CD4-positive, alpha-beta T cell (primary cell): ENCODE data around the gene BMX. TPM values are rescaled to one million over a fixed set of nuclear protein-coding genes. Genes with fewer than 3 reads are reported as not detected.

Experiments used
- ATAC-seq: fragments of 200-7000 bp; cut with Tn5 transposase; one replicate; pipeline ENCODE4 v1.10.0; 2022; ENCODE audit warnings: mild to moderate bottlenecking; ENCODE audit not compliant: poor library complexity
- CTCF ChIA-PET: fragments of 350-600 bp; sonication (Branson Sonifier 250); formaldehyde crosslinking; loops from one replicate; lab custom pipeline; 2021; ENCODE audit warnings: antibody characterized with exemption, inconsistent platforms; lab: Charles Lee
- POLR2A ChIA-PET: fragments of 350-600 bp; sonication (Branson Sonifier 250); formaldehyde crosslinking; loops from one replicate; lab custom pipeline; 2021; ENCODE audit warnings: antibody characterized with exemption, inconsistent platforms; lab: Charles Lee
- DNase-seq, 14 experiments: peaks; one replicate each; pipeline ENCODE4 v3.0.0-alpha.2; 2013 to 2020; ENCODE audit warnings: mixed read lengths in 2 of 14
- H3K27ac ChIP-seq, 2 donors: one replicate each; pipeline versions ENCODE4 v1.5.1 to v1.7.0; 2013; ENCODE audit warnings: low read length in 2 of 2, low read depth in 1 of 2, mild to moderate bottlenecking in 1 of 2
- H3K27me3 ChIP-seq, 2 experiments: 1 replicate in 1 of 2; 2 replicates in 1 of 2; pipeline versions ENCODE4 v1.6.1 to v1.7.0; 2013; ENCODE audit warnings: low read length in 2 of 2, control low read depth in 1 of 2, mild to moderate bottlenecking in 1 of 2, moderate library complexity in 1 of 2; ENCODE audit not compliant: insufficient read depth in 2 of 2, control insufficient read depth in 1 of 2
- H3K36me3 ChIP-seq: one replicate; pipeline ENCODE4 v1.6.1; 2013; ENCODE audit warnings: low read length, control low read depth; ENCODE audit not compliant: insufficient read depth
- H3K4me1 ChIP-seq: one replicate; pipeline ENCODE4 v1.6.1; 2013; ENCODE audit warnings: low read length, control low read depth; ENCODE audit not compliant: insufficient read depth
- H3K4me3 ChIP-seq: one replicate; pipeline ENCODE4 v1.5.1; 2013; ENCODE audit warnings: mild to moderate bottlenecking, low read length, moderate library complexity
- H3K9me3 ChIP-seq, 2 experiments: 1 replicate in 1 of 2; 2 replicates in 1 of 2; pipeline versions ENCODE4 v1.6.1 to v1.7.0; 2013; ENCODE audit warnings: low read length in 2 of 2, mild to moderate bottlenecking in 2 of 2, control low read depth in 1 of 2, moderate library complexity in 1 of 2; ENCODE audit not compliant: control insufficient read depth in 1 of 2, insufficient read depth in 1 of 2
- H3K27ac Mint-ChIP-seq: one replicate; pipeline ENCODE4 v1.8.0; 2020; ENCODE audit warnings: mixed read lengths
- H3K27me3 Mint-ChIP-seq: one replicate; pipeline ENCODE4 v1.8.0; 2021; ENCODE audit warnings: mixed read lengths
- H3K36me3 Mint-ChIP-seq: one replicate; pipeline ENCODE4 v1.8.0; 2021; ENCODE audit warnings: low read depth, mixed read lengths
- H3K4me1 Mint-ChIP-seq: one replicate; pipeline ENCODE4 v1.8.0; 2021; ENCODE audit warnings: low read depth, mixed read lengths
- H3K4me3 Mint-ChIP-seq: one replicate; pipeline ENCODE4 v1.8.0; 2020; ENCODE audit warnings: mild to moderate bottlenecking, mixed read lengths
- H3K9me3 Mint-ChIP-seq: one replicate; pipeline ENCODE4 v1.8.0; 2020; ENCODE audit warnings: mixed read lengths
- intact Hi-C, 2 experiments: fragments of 100-400 bp; cut with DNase I in 1 of 2; cut with micrococcal nuclease in 1 of 2; formaldehyde crosslinking; loops; one replicate each; pipeline versions ENCODE4 v1.15.1 to v1.9.0; 2023 to 2025; cut with DNase I, micrococcal nuclease
- polyA plus RNA-seq, 2 donors: library from polyadenylated mRNA; unstranded; fragments of 120-200 nt; gene quantifications; one replicate each; pipeline ENCODE4 v1.2.1, GENCODE V29; 2013
- total RNA-seq, 174 experiments: library from RNA in 2 of 174; stranded (reverse) in 2 of 174; gene quantifications; one replicate each; pipeline ENCODE4 v1.2.3 and lab custom pipeline; 2021 to 2026
- TF ChIP-seq, protein P1 (sequence below): fragments of 200-600 bp; IDR thresholded peaks from one replicate; pipeline ENCODE4 v1.8.0; 2022; ENCODE audit warnings: antibody characterized with exemption, mild to moderate bottlenecking

The BMX gene
- not detected for total RNA-seq
- not detected for polyA plus RNA-seq (2013, experiment 1 of 2)
- 0.03 TPM for polyA plus RNA-seq (2013, experiment 2 of 2)
- 0 to 0.48 (median 0) reads per million in 172 experiments for total RNA-seq (lab: John Stamatoyannopoulos, UW)

DNA sequence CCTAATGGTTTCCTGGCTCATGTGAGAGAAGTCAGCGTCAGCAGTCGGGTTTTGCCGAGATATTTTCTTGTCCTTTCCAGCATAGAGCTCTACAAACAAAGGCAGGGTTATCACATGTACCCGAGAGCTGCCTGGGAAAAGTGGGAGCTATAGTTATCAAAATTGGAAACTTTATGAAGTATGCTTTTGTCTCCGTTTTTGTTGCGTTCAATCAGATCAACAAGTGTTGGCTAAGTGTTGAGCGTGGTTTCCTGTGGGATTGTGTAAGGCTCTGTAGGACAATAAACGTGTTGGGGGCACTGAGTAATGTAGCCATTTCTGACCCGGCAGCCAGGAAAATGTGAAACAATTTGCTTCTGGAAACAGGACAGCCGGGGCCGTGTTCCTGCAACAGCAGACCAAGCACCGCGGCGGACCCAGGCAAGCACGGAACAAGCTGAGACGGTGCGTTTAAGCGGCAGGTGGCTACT is at the start of gene BMX:
Gene BMX (plus strand): TSS at position 311 of the 470 bp plus-strand sequence. CDS start 7,547 bp downstream, outside the sequence.
- no peak within 1 kb of the TSS for H3K4me3 ChIP-seq
- H3K36me3 ChIP-seq: no peaks in the 10 kb centered on the region
- Mint-ChIP-seq H3K9me3 (no peaks in the 10 kb centered on the region), H3K27ac (no peak within 1 kb of the TSS), H3K4me3 (no peak within 1 kb of the TSS), H3K36me3 (no peaks in the 10 kb centered on the region), H3K27me3 (peaks cover 23% of the 10 kb centered on the region), H3K4me1 (no peaks in the 10 kb centered on the region)
- DNase-seq (no peak), ATAC-seq (no peak)
- H3K27ac ChIP-seq: no peak within 1 kb of the TSS
- no peaks in the 10 kb centered on the region for H3K9me3 ChIP-seq
- ChIA-PET POLR2A (no interaction called here), CTCF (no interaction called here)
- intact Hi-C loops: no loop called here
- H3K4me1 ChIP-seq: no peaks in the 10 kb centered on the region
- peaks cover 2 to 8% of the 10 kb centered on the region in 2 experiments for H3K27me3 ChIP-seq
- TF ChIP-seq, protein P1, sequence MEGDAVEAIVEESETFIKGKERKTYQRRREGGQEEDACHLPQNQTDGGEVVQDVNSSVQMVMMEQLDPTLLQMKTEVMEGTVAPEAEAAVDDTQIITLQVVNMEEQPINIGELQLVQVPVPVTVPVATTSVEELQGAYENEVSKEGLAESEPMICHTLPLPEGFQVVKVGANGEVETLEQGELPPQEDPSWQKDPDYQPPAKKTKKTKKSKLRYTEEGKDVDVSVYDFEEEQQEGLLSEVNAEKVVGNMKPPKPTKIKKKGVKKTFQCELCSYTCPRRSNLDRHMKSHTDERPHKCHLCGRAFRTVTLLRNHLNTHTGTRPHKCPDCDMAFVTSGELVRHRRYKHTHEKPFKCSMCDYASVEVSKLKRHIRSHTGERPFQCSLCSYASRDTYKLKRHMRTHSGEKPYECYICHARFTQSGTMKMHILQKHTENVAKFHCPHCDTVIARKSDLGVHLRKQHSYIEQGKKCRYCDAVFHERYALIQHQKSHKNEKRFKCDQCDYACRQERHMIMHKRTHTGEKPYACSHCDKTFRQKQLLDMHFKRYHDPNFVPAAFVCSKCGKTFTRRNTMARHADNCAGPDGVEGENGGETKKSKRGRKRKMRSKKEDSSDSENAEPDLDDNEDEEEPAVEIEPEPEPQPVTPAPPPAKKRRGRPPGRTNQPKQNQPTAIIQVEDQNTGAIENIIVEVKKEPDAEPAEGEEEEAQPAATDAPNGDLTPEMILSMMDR: no peak

DNA sequence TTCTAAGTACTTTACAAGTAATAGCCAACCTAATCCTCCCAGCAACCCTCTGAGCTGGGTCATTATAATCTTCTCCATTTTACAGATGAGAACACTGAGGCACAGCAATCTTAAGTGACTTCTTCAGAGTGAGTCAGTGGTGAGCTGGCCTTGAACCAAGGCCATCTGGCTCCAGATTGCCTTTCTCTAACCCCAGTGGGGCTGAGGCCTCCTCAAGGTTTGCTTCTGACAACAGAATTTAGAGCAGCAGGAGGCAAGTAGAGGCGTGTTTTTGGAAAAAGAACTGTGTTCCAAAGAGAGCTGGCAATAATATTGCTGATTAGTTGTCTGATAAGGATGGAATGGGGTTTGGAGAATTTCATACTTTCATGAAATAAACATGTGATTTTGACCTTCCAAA is 48.7 kb upstream of the BMX start:
- H3K4me1 ChIP-seq: no peaks in the 10 kb centered on the region
- H3K9me3 ChIP-seq: no peaks in the 10 kb centered on the region
- Mint-ChIP-seq H3K4me1 (no peaks in the 10 kb centered on the region), H3K27ac (no peak overlapping the region), H3K27me3 (no peaks in the 10 kb centered on the region), H3K9me3 (no peaks in the 10 kb centered on the region), H3K36me3 (no peaks in the 10 kb centered on the region), H3K4me3 (no peak overlapping the region)
- H3K27me3 ChIP-seq: no peaks in the 10 kb centered on the region
- DNase-seq (no peak), ATAC-seq (no peak)
- intact Hi-C loops: no loop called here
- no peak overlapping the region for H3K27ac ChIP-seq
- ChIA-PET POLR2A (no interaction called here), CTCF (no interaction called here)
- H3K4me3 ChIP-seq: no peak overlapping the region
- H3K36me3 ChIP-seq: no peaks in the 10 kb centered on the region
- TF ChIP-seq, protein P1: no peak

DNA sequence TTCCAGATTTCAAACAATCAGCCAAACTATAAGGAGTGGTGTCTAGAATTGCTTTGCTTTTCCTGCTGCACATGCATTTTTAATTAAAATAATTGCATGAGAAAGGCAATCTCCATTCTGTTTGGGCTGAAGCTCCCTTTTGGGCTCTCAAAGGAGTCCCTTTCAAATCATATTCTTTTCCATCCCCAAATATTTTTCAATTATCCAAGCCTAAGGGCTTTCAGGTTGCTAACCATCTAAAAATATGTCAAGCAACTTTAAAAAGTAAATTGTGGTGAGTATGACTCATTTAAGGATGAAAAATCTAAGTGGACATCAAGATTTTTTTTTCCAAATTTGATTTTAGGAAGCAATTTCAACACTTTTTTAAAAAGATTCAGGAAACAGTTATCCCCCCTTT is 35.9 kb upstream of the BMX start:
- Mint-ChIP-seq H3K36me3 (no peaks in the 10 kb centered on the region), H3K4me1 (no peaks in the 10 kb centered on the region)

More for the DNA sequence above, 35.9 kb upstream of the BMX start:
- intact Hi-C loops: loop anchor here (5.0 kb wide), 1 partner anchor 162 kb away; no protein-coding TSS in a partner anchor
- H3K27me3 ChIP-seq: no peaks in the 10 kb centered on the region
- H3K27ac Mint-ChIP-seq: no peak overlapping the region
- H3K27ac ChIP-seq: no peak overlapping the region
- H3K4me1 ChIP-seq: no peaks in the 10 kb centered on the region
- TF ChIP-seq, protein P1: no peak
- ChIA-PET POLR2A (no interaction called here), CTCF (no interaction called here)
- H3K4me3 Mint-ChIP-seq: no peak overlapping the region
- no peaks in the 10 kb centered on the region for H3K9me3 Mint-ChIP-seq
- H3K36me3 ChIP-seq: no peaks in the 10 kb centered on the region
- ATAC-seq: no peak
- DNase-seq: no peak
- no peaks in the 10 kb centered on the region for H3K9me3 ChIP-seq
- no peaks in the 10 kb centered on the region for H3K27me3 Mint-ChIP-seq
- no peak overlapping the region for H3K4me3 ChIP-seq
